Frontal cortex (tissue), 4 donors: ENCODE results near the gene ASXL1. TPM values are rescaled to one million over a fixed set of nuclear protein-coding genes. Genes with fewer than 3 reads are reported as not detected.
"Not testable (repeated sequence)": the region's sequence is repeated elsewhere in the genome, so short reads cannot be mapped to it uniquely, and the experiment has no call there.

ENCODE experiments used
- DNase-seq, 2 donors: peaks; one replicate each; pipeline ENCODE4 v3.0.0; 2012; ENCODE audit warnings: low spot score in 2 of 2
- FAIRE-seq: peaks from 2 replicates; lab custom pipeline; 2012; peaks lifted over from hg19 to GRCh38; lab: Jason Lieb, UNC
- total RNA-seq: library from RNA; depleted of rRNA; stranded (reverse); fragments of >200 nt; gene quantifications from one replicate; pipeline ENCODE4 v1.2.3, GENCODE V29; 2014
- donor health status: control.
- donor health status: control.
- donor health status: control.

The ASXL1 gene
- total RNA-seq, 1 donor from 2014 or later: 64.8 TPM

DNA sequence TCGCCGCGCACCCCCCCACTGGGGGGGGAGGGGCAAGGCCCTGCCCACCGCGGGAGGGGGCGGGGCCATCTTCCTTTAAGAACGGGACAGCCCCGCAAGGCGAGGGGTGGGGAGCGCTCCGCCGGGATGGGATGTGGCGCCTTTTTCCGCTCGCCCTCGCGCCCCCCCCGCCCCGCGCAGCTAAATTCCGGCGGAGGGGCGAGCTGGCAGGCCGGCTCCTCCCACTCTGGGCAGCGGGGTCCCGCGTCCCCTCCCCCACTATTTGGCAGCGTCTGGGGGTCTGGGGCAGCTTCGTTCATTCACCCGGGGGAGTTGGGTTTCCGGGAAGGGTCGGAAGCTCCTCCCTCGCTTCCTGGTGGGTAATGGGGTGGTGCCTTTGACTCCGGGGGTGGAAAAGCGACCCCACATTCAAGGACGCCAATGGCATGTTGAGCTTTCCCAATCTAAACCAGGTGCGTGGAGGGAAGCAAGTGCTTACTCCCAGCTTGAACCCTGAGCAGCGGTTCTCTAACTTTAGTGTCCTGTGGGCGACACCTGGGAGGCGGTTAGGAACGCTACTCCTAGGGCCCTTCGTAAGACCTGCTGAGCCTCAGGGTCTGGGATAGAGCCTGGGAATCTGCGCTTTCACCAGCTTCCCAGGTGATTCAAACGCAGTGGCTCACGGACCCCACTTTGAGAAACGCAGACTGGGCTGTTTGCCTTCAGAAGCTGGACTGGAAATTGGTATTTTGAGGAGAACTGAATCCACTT is 927 bp downstream of the ASXL1 start:
- FAIRE-seq (no peak), DNase-seq (peak; percentile 79 to 84)

- peak in 1 of 2 donors; percentile 22 for DNase-seq
- no peak for FAIRE-seq
Observed at GRCh38 chr20:32359633-32360332, 1.7 kb downstream of the ASXL1 start.

GRCh38 chr20:32360333-32360634 is 2.2 kb downstream of the ASXL1 start:
- FAIRE-seq: no peak
- no peak for DNase-seq

DNA sequence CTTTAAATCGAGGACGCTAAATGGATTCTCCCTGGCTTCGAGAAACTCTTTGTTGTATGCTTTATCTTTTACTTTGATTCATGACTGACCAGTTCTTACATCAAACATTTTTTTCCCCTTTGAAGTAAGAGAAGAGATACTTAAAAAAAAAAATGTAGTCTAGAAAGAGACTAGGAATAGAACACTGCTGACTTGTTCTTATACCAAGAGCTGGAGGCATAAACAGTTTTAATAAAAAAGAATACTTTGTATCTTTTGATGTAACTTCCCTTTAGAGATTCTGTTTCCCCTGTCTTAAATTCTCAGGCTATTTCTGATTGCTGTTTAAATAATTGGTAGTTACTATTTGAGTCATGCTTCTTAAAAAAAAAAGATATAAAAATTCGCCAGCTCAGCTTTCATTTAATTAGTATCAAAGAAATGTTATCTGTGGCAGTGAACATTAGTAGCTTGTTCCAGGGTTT is 4.8 kb downstream of the ASXL1 start:
- FAIRE-seq (no peak), DNase-seq (no peak)

DNA sequence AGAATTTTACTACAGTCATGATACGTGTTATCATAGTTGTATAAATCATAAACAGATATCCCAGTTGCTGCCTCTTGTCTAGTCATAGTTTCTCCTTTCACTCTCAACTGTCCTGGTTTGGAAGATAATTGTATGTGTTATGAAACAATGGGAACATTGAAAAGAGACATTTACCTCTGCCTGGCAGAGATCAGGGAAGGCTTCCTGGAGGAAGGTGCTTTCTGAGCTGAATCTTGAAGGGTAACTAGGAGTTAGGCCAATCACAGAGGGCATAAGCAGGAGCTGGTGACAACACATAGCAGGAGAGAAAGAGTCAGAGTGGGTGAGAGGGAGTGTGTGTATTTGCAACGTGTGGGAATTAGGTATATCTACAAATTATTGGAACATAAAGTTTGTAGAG is 5.4 kb downstream of the ASXL1 start:
- DNase-seq: no peak
- FAIRE-seq: no peak

- FAIRE-seq: no peak
- DNase-seq: no peak
Observed at GRCh38 chr20:32364554-32365208, 6.5 kb downstream of the ASXL1 start.

GRCh38 chr20:32365564-32365963 is 7.4 kb downstream of the ASXL1 start:
- FAIRE-seq (no peak), DNase-seq (no peak)

GRCh38 chr20:32366380-32366779 is 8.2 kb downstream of the ASXL1 start:
- FAIRE-seq: no peak
- no peak for DNase-seq

GRCh38 chr20:32368323-32368722 is 10.2 kb downstream of the ASXL1 start:
- DNase-seq: no peak
- no peak for FAIRE-seq

- FAIRE-seq: no peak
- no peak for DNase-seq
Observed at GRCh38 chr20:32368925-32369324, 10.8 kb downstream of the ASXL1 start.

- DNase-seq (no peak), FAIRE-seq (no peak)
Observed at GRCh38 chr20:32370897-32371296, 12.8 kb downstream of the ASXL1 start.

DNA sequence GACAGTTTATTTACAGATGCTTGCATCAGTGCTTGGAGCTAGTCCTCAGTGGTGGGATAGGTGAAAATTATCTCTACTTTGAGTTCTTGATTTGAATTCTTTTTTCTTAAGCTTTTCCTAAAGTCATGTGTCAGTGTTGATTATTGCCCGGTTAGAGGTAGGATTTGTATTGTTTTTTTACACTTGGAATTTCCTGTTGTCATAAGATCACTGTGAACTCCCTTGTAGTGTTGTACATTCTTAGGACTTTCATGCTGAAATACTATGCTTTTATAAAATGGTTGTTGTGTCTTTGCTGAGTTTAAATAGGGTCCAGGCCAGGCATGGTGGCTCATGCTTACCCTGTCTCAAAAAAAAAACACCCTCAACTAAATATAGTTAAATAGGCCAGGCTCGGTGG is 20.3 kb downstream of the ASXL1 start:
- DNase-seq (no peak), FAIRE-seq (no peak)

GRCh38 chr20:32380037-32380436 is 21.9 kb downstream of the ASXL1 start:
- FAIRE-seq, DNase-seq: not testable (repeated sequence)

DNA sequence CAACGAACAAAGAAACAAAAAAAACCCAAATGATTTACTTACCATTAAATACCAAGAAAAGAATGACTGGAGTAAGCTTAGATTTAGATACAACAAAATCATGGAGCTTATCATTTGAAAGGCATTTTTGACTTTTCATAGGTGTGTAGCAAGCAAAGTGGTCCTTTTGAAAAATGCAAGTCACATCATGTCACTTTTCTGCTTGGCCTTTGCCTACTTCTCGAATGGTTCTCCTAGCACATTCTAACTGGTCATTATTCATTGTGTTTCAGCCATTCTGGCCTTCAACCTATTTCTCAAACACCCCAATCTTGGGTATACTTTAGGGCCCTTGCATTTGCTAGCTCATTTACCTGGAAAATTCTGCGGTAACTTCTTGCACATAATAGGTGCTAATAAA is 22.6 kb downstream of the ASXL1 start:
- FAIRE-seq (no peak), DNase-seq (no peak)

DNA sequence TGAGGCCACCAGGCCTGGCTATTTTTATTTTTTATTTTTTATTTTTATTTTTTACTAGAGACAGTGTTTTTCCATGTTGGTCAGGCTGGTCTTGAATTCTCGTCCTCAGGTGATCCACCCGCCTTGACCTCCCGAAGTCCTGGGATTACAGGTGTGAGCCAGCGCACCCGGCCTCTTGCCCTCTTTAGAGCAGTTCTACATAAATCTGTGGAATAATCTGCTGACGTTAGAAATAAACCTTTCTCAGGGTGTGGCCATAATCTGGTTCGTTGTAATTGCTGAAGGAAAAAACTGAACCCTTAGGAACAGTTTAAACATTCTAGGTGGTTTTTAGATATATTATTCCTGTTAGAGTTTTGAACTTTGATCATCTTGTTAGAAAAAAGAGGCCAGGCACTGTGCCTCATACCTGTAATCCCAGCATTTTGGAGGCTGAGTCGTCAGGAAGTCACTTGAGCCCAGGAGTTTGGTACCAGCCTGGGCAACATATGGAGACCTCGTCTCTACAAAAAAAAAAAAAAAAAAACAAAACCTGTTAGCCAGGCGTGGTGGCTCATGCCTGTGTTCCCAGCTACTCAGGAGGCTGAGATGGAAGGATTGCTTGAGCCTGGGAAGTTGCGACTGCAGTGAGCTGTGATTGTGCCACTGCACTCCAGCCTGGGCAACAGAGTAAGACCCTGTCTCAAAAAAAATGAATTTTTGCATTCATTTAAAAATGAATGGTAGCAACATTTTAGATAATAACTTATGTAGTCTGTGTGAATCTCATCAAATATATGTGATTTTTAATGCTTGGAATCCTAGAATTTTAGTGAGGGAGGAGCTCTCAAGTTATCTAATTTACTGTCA is 24.2 kb downstream of the ASXL1 start:
- DNase-seq: no peak
- FAIRE-seq: no peak

DNA sequence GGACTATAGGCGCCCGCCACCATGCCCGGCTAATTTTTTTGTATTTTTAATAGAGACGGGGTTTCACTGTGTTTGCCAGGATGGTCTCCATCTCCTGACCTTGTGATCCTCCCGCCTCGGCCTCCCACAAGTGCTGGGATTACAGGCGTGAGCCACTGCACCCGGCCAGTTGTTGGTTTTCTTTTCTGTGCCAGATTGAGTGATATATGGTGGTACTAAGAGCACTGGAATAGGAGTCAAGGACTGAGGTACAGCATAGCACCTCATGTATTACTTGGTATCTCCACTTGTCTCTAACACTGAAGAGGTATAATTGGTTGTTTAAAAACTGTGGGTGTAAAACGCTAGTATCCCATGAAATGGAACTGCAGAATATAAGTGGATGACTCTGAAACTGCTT is 25.3 kb downstream of the ASXL1 start:
- not testable (repeated sequence) for FAIRE-seq

DNA sequence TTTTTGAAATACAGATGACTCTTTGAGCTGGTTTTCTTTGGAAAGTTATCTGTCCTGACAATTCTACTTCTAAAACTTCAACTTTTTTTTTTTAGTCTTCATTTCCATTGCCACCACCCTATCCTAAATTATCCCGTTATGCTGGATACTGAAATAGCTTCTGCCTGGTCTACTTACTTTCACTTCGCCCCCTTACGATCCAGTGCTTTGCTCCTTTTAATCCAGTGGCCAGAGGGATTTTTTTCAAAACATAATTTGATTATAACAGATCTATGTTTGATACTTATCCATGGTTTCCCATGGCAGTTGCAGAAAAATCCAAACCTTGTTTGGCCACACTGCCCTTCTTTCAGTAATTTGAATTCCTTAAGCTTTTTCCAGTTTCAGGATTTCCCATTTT is 27.4 kb downstream of the ASXL1 start:
- FAIRE-seq: no peak

More for the DNA sequence above, 25.3 kb downstream of the ASXL1 start:
- not testable (repeated sequence) for DNase-seq

GRCh38 chr20:32386091-32386490 is 28.0 kb downstream of the ASXL1 start:
- FAIRE-seq: no peak

More for the DNA sequence above, 27.4 kb downstream of the ASXL1 start:
- no peak for DNase-seq

GRCh38 chr20:32387252-32387651 is 29.1 kb downstream of the ASXL1 start:
- no peak for DNase-seq
- FAIRE-seq: no peak

More at GRCh38 chr20:32386091-32386490, 28.0 kb downstream of the ASXL1 start:
- DNase-seq: no peak

- FAIRE-seq (no peak), DNase-seq (no peak)
Observed at GRCh38 chr20:32391003-32391402, 32.9 kb downstream of the ASXL1 start.
